Measurements from ENCODE around the gene PTPRR.
"Not testable (repeated sequence)": the region's sequence is repeated elsewhere in the genome, so short reads cannot be mapped to it uniquely, and the experiment has no call there.

PTPRR gene

DNA sequence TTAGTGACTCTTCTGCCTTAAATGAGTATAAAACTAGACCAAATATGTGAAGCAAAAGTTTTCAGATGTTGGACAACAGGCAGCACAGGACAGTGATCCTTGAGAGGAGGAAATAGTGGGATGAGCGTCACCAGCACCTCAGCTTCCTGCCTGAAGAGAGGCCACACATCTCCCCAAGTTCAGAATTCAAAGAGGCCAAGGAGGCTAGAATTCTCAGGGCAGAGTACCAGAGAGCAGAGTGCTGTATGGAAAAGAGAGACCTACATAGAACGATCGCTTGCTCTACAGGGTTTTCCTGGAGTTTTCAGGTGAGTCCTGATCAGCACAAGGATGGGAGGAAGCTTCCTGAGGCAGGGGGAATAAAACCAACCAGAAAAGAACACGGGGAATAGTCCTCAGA lies 107.0 kb downstream of the PTPRR start:
- H3K4me2 ChIP-seq (ENCODE audit: low read depth, low read length, poor library complexity, severe bottlenecking) = no peak overlapping the region
- H3K9me2 ChIP-seq (replicated peaks; ENCODE audit: low read depth, low read length) = no peaks in the 10 kb centered on the region
- no peak overlapping the region for H3K9ac ChIP-seq (ENCODE audit: low read depth, low read length, poor library complexity, severe bottlenecking)
- no peak for TF ChIP-seq EZH2phosphoT487 (IDR thresholded peaks at IDR 0.05; ENCODE audit: borderline replicate concordance)
- TF ChIP-seq, protein P1, sequence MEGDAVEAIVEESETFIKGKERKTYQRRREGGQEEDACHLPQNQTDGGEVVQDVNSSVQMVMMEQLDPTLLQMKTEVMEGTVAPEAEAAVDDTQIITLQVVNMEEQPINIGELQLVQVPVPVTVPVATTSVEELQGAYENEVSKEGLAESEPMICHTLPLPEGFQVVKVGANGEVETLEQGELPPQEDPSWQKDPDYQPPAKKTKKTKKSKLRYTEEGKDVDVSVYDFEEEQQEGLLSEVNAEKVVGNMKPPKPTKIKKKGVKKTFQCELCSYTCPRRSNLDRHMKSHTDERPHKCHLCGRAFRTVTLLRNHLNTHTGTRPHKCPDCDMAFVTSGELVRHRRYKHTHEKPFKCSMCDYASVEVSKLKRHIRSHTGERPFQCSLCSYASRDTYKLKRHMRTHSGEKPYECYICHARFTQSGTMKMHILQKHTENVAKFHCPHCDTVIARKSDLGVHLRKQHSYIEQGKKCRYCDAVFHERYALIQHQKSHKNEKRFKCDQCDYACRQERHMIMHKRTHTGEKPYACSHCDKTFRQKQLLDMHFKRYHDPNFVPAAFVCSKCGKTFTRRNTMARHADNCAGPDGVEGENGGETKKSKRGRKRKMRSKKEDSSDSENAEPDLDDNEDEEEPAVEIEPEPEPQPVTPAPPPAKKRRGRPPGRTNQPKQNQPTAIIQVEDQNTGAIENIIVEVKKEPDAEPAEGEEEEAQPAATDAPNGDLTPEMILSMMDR (conservative IDR thresholded peaks at IDR 0.05; ENCODE audit: low read length) = no peak
- no peaks in the 10 kb centered on the region for H3K9me3 ChIP-seq (ENCODE audit: insufficient read depth, low read depth, low read length)
- H3K4me1 ChIP-seq (ENCODE audit: insufficient read depth, low read length, poor library complexity, severe bottlenecking) = no peaks in the 10 kb centered on the region
- H3F3A ChIP-seq (ENCODE audit: low read depth) = no peaks in the 10 kb centered on the region
- H3K4me3 ChIP-seq (ENCODE audit: low read length, poor library complexity, severe bottlenecking) = no peak overlapping the region
- H3K79me2 ChIP-seq (ENCODE audit: insufficient read depth, low read length) = no peaks in the 10 kb centered on the region
- H2AFZ ChIP-seq (ENCODE audit: low read length) = no peak overlapping the region
- no peaks in the 10 kb centered on the region for H3K27me3 ChIP-seq (ENCODE audit: insufficient read depth, low read length, poor library complexity, severe bottlenecking)
- no peaks in the 10 kb centered on the region for H4K20me1 ChIP-seq (ENCODE audit: insufficient read depth, low read length, poor library complexity, severe bottlenecking)
- no peaks in the 10 kb centered on the region for H3K36me3 ChIP-seq (ENCODE audit: insufficient read depth, low read length)

DNA sequence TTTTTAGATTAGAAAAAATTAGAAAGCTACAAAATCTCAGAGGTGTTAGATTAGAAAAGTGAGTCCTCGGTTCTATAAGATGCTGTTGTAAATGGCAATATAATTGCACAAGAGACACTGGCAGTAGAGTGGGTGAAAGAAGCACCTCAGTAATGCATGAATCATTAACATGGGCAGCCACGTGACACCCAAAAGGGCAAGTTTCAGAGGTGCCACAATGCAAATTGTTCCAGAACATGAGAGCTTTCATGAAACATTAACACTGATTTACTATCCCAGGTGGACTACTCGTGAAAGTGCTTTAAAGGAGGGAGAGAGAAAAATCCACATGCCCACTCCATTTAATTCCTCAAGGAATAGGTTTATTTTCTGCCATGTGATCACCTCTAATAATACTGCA lies 108.4 kb downstream of the PTPRR start:
- Histone ChIP-seq H3K27me3 (ENCODE audit: insufficient read depth, low read length, poor library complexity, severe bottlenecking) (no peaks in the 10 kb centered on the region), H3K79me2 (ENCODE audit: insufficient read depth, low read length) (no peaks in the 10 kb centered on the region), H3K9ac (ENCODE audit: low read depth, low read length, poor library complexity, severe bottlenecking) (no peak overlapping the region), H3K9me2 (replicated peaks; ENCODE audit: low read depth, low read length) (no peaks in the 10 kb centered on the region), H3K4me3 (ENCODE audit: low read length, poor library complexity, severe bottlenecking) (no peak overlapping the region), H2AFZ (ENCODE audit: low read length) (no peak overlapping the region), H4K20me1 (ENCODE audit: insufficient read depth, low read length, poor library complexity, severe bottlenecking) (no peaks in the 10 kb centered on the region), H3K4me1 (ENCODE audit: insufficient read depth, low read length, poor library complexity, severe bottlenecking) (no peaks in the 10 kb centered on the region), H3K36me3 (ENCODE audit: insufficient read depth, low read length) (no peaks in the 10 kb centered on the region), H3K4me2 (ENCODE audit: low read depth, low read length, poor library complexity, severe bottlenecking) (no peak overlapping the region), H3F3A (ENCODE audit: low read depth) (no peaks in the 10 kb centered on the region), H3K9me3 (ENCODE audit: insufficient read depth, low read depth, low read length) (no peaks in the 10 kb centered on the region)
- TF ChIP-seq EZH2phosphoT487 (IDR thresholded peaks at IDR 0.05; ENCODE audit: borderline replicate concordance) = no peak
- TF ChIP-seq, protein P1 (conservative IDR thresholded peaks at IDR 0.05; ENCODE audit: low read length) = no peak

DNA sequence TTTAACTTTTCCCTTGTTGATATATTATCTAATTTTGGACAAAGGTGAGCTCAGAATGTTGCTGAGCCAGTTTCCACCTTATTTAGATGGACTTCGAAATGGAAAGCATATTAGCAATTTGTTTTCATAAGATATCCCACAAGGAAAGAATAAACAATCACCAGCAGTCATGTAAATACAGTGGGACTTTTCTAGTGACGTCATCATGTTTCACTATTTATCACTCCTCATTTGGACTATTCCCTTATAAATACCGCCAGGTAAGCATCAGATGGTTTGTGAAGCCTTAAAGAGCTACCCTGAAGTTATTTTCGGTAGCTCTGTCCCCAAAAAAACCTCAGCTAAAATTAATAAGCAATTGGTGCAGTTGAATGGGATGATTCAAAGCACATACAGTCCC lies 110.7 kb downstream of the PTPRR start:
- no peak overlapping the region for H3K9ac ChIP-seq (ENCODE audit: low read depth, low read length, poor library complexity, severe bottlenecking)
- no peaks in the 10 kb centered on the region for H3K36me3 ChIP-seq (ENCODE audit: insufficient read depth, low read length)
- no peaks in the 10 kb centered on the region for H4K20me1 ChIP-seq (ENCODE audit: insufficient read depth, low read length, poor library complexity, severe bottlenecking)
- TF ChIP-seq, protein P1 (conservative IDR thresholded peaks at IDR 0.05; ENCODE audit: low read length) = no peak
- no peak for TF ChIP-seq EZH2phosphoT487 (IDR thresholded peaks at IDR 0.05; ENCODE audit: borderline replicate concordance)
- H3K9me3 ChIP-seq (ENCODE audit: insufficient read depth, low read depth, low read length) = no peaks in the 10 kb centered on the region
- H3K79me2 ChIP-seq (ENCODE audit: insufficient read depth, low read length) = no peaks in the 10 kb centered on the region
- no peak overlapping the region for H3K4me3 ChIP-seq (ENCODE audit: low read length, poor library complexity, severe bottlenecking)
- H3K4me1 ChIP-seq (ENCODE audit: insufficient read depth, low read length, poor library complexity, severe bottlenecking) = no peaks in the 10 kb centered on the region
- no peaks in the 10 kb centered on the region for H3F3A ChIP-seq (ENCODE audit: low read depth)
- no peak overlapping the region for H2AFZ ChIP-seq (ENCODE audit: low read length)
- H3K27me3 ChIP-seq (ENCODE audit: insufficient read depth, low read length, poor library complexity, severe bottlenecking) = no peaks in the 10 kb centered on the region
- H3K4me2 ChIP-seq (ENCODE audit: low read depth, low read length, poor library complexity, severe bottlenecking) = no peak overlapping the region
- H3K9me2 ChIP-seq (replicated peaks; ENCODE audit: low read depth, low read length) = no peaks in the 10 kb centered on the region

DNA sequence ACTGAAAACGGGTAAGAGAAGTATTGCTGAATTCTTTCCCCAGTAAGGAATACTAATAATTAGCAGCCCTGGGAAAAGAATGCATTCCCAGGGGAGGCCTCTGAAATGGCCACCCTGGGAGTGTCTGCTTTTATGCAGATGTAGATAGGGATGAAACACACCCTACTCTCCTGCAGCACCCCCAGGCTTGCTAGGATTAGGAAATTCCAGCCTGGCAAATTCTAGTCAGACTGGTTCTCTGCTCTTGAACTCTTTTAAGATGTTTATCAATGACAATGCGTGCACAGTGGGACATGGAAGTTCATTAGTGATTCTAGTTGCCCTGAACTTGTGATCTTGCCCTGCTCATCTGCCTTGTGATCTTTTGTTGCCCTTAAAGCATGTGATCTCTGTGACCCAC lies 112.5 kb downstream of the PTPRR start:
- not testable (repeated sequence) for H4K20me1 ChIP-seq (ENCODE audit: insufficient read depth, low read length, poor library complexity, severe bottlenecking); H3K79me2 ChIP-seq (ENCODE audit: insufficient read depth, low read length); H3K36me3 ChIP-seq (ENCODE audit: insufficient read depth, low read length); H3K4me3 ChIP-seq (ENCODE audit: low read length, poor library complexity, severe bottlenecking); H2AFZ ChIP-seq (ENCODE audit: low read length); H3K9me3 ChIP-seq (ENCODE audit: insufficient read depth, low read depth, low read length); H3K9me2 ChIP-seq (replicated peaks; ENCODE audit: low read depth, low read length); H3K9ac ChIP-seq (ENCODE audit: low read depth, low read length, poor library complexity, severe bottlenecking); H3F3A ChIP-seq (ENCODE audit: low read depth); H3K4me2 ChIP-seq (ENCODE audit: low read depth, low read length, poor library complexity, severe bottlenecking); H3K4me1 ChIP-seq (ENCODE audit: insufficient read depth, low read length, poor library complexity, severe bottlenecking); H3K27me3 ChIP-seq (ENCODE audit: insufficient read depth, low read length, poor library complexity, severe bottlenecking)

All from Loucy (cell line).